Measurements from ENCODE around the gene KDM2A. TPM values are rescaled to one million over a fixed set of nuclear protein-coding genes. Genes with fewer than 3 reads are reported as not detected.
A peak's percentile ranks its signal among the peaks of the same experiment; 100 is the strongest.

KDM2A gene
- total RNA-seq, 1 donor from 2014 or later = 78.1 TPM

DNA sequence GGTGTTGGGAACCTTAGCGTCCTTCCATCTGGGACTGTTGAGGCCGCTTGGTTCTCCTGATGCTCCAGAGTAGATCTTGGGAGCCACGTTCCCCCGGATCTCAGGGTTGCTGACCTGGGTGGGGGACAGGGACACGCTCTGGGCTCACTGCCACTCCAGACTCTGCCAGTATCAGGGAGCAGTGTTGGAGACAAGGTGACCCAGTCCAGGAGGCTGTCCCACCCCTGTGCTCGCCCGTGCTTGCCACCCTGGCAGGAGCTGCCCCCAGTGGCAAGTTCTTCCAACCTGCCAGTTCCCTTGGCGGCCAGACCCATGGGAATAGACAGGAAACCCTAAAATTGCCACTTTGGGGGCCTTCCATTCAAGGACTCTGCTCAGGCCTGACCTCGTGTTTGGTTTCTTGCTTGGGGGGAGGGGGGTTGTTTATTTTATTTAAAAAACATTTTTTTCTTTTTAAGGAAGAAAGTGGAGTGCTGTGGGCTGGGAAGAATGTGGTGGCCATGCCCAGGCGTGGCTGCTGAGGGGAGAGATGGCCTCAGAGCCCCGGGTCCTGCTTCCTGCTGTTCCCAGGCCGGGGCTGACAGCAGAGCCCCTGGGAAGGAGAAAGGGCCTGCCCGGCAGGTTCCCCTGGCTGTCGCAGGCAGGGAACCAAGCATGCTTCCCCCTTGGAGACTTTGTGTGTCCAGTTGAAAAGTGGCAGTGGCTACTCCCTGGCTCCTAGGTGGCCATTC lies 154.4 kb downstream of the KDM2A start:
- no peak for DNase-seq

DNA sequence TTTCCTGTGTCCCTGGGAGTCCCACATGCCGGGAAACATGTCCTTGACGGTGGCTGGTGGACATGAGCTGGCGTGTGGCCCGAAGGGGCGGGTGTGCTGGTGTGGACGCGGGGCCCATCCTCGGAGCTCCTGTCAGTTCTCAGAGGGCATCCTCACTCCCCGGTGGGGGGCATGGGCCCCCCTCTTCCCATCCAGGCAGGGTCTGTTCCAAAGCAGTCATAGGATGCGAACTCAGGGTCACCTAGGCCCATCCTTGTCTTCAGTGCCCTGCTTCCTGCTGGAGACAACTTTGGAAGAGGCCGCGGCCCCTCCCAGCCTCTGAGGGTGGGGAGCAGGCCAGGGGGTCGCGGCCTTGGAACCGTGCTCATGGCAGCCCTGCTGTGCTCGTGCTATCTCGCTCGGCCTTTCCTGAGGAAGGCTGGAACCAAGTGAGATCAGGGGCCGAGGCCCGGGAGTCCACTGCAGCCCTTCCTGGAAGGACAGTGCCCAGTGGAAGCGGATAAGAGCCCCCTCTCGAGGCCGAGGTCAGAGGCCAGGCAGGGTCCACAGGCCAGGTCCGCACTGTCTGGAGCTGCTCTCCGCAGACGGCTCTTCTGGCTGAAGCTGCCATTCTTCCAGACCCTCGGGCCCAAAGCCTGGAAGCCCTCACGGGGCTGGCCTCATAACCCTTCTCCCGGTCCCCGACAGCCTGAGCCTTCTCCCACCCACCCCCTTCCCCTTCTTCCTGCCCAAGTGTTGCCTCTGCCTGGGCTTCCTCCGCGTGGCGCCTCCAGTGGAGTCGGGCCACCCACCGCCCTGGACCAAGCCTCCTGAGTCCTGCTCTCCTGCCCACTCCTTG lies 155.9 kb downstream of the KDM2A start:
- DNase-seq = no peak

DNA sequence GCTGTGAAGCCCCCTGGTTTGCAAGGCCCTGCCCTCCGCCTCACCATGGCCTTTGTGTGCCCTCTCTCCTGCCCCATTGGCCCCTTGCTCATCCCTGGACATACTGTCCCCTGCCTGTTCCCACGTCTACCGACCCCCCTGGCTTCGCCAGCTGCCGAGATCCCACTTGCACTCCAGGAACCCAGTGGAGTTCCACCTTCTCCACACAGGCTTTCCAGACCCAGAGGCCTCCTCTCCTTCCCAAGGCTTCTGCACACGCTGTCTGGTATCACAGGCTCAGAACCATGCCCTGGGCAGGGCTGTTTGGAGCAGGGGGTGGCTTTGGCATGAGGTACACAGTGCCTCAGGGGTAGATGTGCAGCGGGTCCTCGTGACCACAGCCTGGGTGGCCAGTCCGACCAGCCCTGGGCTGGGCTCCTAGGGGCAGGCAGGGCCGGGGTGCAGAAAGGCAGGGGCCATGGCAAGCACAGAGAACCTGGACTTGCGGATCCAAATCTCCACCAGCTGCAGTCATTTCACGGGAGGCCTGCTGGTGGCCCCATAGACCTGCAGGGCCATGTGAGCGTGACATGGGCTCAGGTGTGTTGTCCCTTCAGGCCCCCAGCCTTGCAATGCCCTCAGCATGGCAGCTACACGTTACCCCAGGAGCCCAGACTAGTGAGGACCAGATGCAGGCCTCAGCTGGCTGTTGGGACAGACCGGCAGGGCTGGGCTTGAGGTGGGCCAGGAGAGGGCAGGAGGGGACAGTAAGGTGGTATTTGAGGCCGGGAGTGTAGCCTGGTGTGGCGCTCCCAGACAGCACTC lies 156.7 kb downstream of the KDM2A start:
- no peak for DNase-seq

DNA sequence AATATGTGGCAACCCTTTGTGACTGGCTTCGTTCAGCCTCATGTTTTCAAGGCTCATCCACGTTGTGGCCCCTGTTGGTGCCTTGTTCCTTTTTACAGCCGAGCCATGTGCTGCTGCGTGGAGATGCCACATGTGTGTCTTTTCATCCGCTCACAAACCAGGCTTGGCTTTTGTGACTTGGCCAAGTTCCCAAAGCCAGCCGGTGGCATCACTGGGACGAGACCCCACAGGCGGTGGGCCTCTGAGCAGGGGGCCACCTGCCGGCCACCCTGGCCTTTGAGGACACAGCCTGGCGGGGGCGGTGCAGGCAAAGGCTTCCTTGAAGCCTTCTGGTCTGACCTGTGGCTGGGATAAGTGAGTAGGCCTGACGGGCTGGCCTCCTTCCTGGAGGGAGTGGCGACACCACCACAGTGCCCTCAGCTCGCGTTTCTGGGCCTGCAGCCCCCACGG lies 157.7 kb downstream of the KDM2A start:
- DNase-seq = no peak

DNA sequence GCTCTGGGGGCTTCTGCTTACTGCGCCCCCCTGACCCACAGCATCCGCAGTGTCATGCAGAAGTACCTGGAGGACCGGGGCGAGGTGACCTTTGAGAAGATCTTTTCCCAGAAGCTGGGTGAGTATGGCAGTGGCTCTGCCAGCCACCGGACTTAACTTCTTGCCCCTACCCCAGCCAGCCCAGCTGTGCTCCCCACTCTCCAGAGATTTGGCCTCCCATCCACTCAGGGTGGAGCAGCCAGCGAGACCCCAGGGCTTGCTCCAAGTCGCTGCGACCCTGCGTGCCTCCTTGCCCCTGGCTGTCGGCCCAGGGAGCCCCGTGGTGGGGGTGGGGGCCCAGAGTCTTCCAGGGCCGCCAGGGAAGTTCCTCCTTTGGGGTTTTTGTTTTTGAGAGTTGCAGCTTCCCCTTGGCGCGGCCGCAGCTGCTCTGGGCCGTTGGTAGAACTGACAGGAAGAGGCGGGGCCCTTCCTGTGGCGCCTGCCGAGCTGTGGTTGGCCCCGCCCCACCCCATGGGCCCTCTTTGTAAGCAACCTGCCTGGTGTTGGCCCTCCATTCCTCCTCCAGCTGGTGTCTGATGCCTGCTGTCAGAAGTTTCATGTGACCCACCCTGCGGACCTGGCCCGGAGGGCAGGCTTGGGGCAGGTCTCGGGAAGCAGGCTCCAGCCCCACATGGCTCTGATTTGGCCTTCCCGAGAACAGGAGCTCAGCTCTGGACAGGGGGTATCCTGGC lies 158.3 kb downstream of the KDM2A start:
- peak; percentile 67 for DNase-seq

DNA sequence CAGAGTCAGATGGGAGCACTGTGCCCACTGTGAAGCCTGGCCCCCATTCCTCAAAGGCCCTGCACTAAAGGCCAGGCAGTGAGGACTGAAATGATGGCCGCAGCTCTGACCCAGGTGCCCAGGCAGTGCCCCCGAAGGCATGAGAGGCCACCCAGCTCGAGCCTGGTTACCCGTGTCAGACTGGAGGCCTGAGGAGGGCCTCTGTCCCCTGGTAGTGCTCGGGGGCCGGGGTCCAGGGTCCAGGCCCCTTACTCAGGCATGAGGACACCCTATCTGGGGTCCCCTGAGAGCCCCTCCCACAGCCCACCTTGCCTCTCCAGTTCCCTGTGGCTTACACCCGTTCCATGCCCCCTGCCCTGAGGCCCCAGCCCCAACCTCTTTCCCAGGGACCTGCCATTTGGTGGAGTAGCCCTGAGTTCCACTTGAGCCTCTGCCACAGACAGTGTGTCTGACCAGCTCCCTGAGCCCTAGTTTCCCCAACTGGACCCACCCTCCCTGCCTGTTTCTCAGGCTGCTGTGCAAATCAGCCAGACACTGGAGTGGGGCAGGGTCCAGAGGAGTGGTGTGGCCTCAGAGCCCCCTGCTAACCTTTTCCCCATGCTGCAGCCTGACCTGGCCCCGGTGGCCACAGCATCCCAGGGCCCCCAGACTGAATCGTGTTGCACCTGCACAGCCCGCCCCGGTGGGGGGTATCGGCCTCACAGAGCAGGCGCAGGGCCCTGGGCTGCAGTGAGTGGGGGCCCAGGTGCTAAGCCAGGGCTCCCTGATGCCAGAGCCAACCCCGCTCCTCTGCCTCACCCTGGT lies 159.3 kb downstream of the KDM2A start:
- DNase-seq = no peak

DNA sequence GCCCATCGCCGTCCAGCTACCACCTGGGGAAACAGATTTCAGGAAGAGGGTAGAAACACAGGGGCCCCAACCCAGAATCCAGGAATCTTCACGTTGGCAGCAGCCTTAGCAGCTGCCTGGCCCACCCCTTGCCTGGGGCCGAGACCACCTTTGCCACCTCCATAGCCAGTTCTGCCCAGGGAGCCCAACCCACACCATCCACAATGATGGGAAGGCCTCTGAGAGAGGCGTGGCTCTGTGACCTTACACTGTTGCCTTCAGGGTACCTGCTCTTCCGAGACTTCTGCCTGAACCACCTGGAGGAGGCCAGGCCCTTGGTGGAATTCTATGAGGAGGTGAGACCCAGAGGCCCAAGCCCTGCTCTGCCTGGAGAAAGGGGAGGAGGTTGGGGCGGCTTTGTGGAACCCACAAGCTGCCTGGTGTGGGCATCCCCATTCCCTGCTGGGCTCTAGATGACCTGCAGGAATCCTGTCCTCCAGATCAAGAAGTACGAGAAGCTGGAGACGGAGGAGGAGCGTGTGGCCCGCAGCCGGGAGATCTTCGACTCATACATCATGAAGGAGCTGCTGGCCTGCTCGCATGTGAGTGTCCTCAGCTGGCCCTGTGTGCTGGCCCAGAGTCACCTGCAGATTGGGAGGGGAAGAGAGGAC lies 160.0 kb downstream of the KDM2A start:
- DNase-seq = no peak

DNA sequence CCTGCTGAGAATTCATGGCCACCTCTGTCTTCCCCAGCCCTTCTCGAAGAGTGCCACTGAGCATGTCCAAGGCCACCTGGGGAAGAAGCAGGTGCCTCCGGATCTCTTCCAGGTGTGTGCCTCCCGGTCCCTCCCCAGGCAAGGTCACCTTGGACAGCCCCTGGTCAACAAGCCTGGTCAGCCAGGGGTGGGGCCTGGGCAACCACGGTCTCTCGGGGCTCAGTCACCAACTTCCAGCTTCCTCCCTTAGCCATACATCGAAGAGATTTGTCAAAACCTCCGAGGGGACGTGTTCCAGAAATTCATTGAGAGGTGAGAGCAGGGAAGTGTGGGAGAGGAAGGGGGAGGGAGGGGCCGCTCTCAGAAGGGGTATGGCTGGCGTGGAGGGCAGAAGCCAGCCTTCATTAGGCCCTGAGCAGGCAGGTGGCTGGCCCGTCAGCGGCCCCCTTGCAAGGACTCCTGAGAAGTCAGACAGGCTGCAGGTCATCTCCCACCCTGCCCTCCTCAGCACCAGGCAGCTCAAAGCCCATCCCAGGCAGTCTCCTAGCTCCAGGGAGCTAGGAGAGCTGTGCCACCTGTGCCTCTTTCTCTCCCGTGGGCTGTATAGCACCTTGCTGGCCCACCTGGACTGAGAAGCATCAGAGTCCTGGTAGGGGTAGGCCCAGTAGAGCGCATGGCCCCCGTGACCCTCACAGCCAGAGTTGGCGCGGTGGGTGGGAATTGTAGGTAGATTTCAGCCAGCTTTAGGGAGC lies 160.7 kb downstream of the KDM2A start:
- no peak for DNase-seq

DNA sequence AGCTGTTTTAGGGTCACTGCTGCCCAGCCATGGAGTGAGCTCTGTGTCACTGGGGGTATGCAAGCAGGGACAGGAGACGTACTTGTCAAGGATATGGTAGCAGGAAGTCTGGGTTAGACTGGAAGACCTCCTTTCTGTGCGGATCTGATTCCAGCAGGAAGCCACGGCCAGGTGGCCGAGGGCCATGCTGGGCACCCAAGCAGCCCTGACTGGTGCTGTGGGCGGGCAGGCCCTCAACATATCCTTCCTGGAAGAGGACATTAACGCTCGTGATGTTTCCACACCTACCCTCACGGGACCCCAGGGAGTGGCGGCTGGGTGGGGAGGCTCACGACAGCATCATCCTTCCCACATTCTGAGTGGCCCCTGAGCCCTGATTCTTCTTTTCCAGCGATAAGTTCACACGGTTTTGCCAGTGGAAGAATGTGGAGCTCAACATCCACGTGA lies 161.3 kb downstream of the KDM2A start:
- DNase-seq = no peak

DNA sequence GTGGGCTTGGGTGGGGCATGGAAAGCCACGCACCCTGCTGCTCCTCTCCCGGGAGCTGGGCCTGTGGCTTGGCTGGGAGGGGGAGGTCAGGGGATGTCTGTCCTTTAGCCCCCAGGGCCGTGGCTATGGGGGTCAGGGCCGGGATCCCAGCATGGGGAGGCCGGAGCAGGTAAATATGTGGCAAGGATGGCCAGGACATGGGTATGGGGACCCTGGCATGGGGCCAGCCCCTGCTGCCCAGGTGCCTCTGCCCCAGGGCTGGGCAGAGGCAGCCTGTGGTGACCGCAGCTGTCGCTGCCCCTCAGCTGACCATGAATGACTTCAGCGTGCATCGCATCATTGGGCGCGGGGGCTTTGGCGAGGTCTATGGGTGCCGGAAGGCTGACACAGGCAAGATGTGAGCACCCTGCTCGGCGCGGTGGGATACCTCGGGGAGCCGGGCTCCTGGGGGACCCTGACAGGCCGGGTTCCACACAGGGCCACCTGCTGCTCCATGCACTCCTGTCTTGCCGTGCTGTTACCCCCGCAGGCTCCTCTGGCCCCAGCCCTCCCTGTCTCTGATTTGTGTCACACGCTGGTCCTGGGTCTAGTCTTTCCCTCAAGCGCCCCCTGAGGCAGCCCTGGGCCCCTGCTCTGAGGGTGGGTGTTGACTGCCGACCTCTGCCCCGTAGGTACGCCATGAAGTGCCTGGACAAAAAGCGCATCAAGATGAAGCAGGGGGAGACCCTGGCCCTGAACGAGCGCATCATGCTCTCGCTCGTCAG lies 161.9 kb downstream of the KDM2A start:
- no peak for DNase-seq

DNA sequence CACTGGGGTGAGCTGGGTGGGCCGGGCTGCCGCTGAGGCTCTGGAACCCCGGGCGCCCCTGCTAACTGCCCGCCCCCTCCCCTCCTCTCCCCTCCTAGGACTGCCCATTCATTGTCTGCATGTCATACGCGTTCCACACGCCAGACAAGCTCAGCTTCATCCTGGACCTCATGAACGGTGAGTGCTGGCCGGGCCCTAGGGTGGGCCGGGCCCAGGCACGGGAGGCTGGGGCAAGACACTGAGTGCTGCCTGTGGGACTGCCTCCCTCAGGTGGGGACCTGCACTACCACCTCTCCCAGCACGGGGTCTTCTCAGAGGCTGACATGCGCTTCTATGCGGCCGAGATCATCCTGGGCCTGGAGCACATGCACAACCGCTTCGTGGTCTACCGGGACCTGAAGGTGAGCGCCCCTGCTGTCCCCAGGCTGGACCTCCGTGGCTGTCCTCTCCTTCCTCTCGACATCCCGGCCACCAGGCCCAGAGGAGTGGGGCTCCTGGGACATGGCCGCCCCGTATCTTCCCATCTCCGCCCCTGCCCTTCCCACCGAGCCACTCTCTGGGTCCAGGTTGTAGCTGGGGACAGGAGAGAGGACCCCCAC lies 162.6 kb downstream of the KDM2A start:
- no peak for DNase-seq

DNA sequence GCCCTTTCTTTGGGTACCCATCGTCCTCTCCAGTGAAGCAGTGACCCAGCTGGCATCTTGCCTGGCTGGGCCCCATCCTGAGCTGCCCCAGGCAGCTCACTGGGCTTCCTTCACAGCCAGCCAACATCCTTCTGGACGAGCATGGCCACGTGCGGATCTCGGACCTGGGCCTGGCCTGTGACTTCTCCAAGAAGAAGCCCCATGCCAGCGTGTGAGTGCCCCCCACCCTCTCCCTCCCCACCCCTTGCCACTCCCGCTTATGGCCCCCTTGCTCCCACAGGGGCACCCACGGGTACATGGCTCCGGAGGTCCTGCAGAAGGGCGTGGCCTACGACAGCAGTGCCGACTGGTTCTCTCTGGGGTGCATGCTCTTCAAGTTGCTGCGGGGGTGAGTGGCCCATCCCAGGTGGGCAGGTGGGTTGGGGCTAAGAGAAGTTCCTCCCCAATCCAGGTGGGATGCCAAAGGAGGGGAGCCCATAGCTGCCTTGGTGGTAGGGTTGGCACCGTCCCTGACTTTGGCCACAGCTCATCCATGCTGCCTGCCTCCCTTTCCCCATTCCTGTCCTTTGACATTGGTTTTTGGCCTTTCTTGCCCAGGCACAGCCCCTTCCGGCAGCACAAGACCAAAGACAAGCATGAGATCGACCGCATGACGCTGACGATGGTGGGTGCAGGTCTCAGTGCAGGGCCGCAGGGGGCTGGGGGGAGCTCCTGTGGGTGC lies 163.3 kb downstream of the KDM2A start:
- DNase-seq = no peak

DNA sequence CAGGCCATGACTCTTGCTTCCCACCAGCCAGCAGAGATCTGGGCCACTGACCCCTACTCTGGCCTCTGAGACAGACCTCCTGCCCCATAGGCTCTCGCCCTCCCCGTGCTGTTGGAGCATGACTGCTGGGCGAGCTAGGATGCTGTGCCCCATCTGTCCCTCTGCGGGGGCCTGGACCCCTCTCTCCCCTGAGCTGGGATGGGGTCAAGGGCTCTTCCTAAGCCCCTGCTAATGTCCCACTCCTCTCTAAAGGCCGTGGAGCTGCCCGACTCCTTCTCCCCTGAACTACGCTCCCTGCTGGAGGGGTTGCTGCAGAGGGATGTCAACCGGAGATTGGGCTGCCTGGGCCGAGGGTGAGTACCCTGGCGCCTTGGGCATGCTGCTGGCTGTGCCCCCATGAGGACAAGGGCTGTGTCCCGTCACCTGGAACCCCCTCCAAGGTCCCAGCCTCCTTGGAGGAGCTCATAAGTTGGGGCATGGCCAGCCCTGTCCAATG lies 163.9 kb downstream of the KDM2A start:
- no peak for DNase-seq

DNA sequence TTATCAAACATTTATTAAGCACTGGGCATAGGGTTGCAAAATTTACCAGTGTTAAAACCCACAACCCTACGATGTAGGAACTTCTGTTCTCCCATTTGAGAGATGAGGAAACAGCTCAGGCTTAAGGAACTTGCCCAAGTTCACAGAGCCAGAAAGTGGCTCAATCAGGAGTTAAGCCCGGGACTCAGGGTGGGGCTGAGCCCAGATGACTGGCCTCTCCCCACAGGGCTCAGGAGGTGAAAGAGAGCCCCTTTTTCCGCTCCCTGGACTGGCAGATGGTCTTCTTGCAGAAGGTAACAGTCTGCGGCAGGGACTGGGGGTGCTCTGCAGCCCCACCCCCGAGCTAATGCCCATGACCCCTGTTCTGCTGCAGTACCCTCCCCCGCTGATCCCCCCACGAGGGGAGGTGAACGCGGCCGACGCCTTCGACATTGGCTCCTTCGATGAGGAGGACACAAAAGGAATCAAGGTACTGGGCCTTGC lies 164.5 kb downstream of the KDM2A start:
- no peak for DNase-seq

DNA sequence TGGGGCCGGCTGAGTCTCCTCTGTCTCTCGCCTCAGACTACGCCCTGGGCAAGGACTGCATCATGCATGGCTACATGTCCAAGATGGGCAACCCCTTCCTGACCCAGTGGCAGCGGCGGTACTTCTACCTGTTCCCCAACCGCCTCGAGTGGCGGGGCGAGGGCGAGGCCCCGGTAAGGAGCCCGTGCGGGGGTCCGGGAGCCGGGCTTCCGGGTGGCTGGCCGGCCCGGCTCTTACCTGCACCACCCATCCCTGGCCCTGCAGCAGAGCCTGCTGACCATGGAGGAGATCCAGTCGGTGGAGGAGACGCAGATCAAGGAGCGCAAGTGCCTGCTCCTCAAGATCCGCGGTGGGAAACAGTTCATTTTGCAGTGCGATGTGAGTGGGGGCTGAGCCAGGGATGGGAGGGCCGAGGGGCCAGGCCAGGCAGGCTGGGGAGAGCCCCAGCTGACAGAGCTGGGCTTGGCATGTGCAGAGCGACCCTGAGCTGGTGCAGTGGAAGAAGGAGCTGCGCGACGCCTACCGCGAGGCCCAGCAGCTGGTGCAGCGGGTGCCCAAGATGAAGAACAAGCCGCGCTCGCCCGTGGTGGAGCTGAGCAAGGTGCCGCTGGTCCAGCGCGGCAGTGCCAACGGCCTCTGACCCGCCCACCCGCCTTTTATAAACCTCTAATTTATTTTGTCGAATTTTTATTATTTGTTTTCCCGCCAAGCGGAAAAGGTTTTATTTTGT lies 165.9 kb downstream of the KDM2A start:
- DNase-seq = no peak

DNA sequence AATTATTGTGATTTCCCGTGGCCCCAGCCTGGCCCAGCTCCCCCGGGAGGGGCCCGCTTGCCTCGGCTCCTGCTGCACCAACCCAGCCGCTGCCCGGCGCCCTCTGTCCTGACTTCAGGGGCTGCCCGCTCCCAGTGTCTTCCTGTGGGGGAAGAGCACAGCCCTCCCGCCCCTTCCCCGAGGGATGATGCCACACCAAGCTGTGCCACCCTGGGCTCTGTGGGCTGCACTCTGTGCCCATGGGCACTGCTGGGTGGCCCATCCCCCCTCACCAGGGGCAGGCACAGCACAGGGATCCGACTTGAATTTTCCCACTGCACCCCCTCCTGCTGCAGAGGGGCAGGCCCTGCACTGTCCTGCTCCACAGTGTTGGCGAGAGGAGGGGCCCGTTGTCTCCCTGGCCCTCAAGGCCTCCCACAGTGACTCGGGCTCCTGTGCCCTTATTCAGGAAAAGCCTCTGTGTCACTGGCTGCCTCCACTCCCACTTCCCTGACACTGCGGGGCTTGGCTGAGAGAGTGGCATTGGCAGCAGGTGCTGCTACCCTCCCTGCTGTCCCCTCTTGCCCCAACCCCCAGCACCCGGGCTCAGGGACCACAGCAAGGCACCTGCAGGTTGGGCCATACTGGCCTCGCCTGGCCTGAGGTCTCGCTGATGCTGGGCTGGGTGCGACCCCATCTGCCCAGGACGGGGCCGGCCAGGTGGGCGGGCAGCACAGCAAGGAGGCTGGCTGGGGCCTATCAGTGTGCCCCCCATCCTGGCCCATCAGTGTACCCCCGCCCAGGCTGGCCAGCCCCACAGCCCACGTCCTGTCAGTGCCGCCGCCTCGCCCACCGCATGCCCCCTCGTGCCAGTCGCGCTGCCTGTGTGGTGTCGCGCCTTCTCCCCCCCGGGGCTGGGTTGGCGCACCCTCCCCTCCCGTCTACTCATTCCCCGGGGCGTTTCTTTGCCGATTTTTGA lies 166.8 kb downstream of the KDM2A start:
- no peak for DNase-seq
